Stimulated activated CD4-positive, alpha-beta T cell treated with anti-CD3 and anti-CD28 coated beads, TNF-alpha, amount 100 ng/mL, for 24 hours (primary cell): ENCODE data around the gene SASH3.

Experiments
- DNase-seq, 3 experiments: peaks; one replicate each; pipeline ENCODE4 v3.0.0-alpha.2; 2020; ENCODE audit warnings: low read depth in 3 of 3

Gene SASH3

DNA sequence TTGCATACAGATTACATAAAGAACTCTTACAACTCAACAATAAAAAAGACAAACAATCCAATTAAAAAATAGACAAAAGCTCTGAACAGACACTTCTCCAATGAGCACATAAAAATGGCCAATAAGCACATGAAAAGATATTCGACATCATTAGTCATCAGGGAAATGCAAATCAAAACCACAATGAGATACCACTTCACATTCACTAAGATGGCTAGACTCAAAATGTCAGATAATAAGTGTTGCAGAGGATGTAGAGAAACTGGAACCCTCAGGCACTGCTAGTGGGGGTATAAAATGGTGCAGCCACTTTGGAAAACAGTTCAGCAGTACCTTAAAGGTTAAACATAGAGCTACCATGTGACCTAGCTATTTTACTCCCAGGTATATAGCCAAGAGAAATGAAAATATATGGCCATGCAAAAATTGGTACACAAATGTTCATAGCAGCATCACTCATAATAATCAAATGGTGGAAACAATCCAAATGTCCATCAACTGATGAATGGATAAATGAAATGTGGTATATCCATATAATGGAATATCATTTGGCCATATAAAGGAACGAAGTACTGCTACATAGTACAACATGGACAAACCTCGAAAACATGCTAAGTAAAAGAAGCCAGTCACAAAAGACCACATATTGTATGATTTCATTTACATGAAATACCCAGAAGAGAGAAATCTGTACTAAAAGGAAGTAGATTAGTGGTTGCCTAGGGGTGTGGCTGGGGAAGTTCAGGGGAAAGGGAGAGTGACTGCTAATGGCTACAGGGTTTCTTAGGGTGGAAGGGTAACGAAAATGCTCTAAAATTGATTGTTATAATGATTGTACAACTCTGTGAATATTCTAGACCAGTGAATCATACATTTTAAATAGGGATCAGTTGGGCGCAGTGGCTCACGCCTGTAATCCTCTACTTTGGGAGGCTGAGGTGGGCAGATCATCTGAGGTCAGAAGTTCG lies 29.4 kb downstream of the SASH3 start:
- DNase-seq, result no peak

DNA sequence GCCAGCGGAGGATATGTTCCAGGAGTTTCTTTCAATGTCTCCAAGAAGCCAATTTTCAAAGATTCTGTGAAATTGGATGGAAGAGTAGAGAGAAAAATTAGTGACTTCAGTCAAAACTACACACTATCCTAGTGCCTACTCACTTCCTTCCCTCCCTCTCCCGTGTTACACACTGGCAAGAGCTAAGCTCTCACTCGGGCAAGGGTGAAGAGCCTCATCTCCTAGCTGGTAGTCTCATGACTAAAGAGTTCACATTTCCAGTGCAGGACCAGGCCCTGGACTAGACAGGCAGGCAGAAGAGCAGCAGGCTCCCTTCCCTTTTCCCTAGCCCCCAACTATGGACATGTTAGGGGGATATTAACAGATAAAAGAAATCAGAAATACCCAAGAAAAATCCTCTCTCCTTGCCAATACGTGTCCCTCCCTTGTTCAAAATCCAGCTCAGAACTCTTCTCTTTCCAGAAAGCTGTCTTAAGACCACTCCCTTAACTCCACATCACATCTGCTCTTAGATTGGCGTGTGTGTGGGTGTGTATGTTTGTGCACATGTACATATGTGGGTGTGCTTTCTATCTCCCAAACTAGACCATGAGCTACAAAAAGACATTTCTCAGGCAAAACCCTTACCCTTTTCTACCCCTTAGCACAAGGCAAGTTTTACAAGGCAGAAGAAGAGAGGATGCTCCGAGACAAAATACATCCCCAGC lies 34.1 kb downstream of the SASH3 start:
- no peak for DNase-seq

DNA sequence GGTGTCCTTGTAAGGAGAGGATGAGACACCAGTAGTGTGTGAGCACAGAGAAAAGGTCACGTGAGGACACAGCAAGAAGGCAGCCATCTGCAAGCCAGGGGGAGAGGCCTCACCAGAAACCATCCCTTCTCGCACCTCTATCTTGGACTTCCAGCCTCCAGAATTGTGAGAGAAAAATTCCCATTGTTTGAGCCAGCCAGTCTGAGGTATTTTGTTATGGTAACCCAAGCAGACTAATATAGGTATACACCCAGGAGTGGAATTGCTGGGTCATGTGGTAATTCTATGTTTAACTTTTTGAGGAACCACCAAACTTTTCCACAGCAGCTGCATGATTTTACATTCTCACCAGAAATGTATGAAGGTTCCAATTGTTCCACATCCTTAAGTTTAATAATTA lies 38.4 kb downstream of the SASH3 start:
- no peak for DNase-seq

DNA sequence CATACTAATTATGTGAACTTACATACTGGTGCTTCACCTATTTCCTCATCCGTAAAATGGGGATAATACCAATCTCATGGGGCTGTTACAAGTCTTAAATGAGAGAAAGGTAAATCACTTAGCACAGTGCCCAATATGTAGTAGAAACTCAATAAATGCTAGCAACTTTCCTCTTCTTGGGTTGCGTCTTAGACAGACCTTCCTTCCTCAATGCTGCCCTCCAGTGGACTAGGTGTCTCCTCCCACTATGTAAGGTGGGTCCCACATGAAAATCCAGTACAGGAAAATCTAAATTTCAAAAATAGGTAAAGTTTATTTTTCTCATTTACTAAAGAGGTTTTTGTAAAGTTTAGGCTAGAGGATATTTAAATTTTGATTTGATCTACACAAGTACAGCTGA lies 43.4 kb downstream of the SASH3 start:
- peak in 1 of 3 experiments; percentile 30 for DNase-seq

DNA sequence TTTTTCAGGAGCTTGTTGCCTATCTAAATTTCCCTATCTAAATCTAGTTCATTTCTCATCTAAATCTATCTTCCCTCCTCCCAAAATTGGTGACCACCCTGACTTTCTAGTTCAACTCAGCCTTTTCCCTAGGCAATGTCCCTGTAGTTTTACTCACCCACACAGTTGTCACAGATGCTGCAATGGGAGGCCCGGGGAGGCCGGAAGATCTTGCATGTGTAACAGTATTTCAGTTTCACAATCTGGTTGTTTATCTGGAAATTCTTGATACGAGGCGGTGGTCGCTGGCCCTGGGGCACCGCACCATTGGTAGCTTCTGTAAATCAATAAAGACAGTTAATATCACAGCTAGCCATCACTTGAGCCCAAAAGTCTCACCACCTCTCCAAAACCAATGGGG lies 43.8 kb downstream of the SASH3 start:
- peak in 1 of 3 experiments; percentile 18 for DNase-seq

GRCh38 chrX:129824620-129825019 lies 44.9 kb downstream of the SASH3 start:
- no peak for DNase-seq

DNA sequence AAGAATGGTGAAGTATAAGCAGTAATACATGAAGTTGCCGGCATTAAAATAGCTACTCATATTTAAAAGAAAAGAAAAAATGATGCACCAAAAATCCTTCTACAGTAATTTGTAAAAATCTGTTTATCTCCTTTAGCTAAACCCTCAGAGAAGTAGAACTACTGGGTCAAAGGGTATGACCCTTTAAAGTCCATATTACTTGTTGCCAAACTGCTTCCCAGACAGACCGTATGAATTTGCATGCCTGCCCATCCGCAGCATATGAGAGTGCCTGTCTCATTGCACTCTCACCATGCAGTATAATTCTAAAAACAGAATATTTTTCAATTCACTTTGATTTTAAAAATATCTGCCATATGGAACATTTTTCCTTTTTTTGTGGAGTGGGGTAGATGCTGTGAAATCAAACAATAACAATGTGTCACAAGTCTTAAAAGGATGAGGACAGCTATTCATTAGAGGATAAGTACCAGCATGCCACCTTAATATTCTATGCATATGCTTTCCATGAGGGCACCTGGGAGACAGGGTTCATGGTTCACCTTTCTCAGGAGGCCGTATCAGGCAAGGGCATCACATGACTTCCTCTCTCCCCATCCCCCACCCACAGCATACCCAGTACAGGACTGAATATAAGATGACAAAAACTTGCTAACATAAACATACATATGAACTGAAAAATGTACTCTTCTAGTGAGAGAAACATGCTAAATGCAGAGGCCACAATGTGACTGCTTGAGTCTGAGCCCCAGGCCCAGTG lies 46.2 kb downstream of the SASH3 start:
- no peak for DNase-seq

DNA sequence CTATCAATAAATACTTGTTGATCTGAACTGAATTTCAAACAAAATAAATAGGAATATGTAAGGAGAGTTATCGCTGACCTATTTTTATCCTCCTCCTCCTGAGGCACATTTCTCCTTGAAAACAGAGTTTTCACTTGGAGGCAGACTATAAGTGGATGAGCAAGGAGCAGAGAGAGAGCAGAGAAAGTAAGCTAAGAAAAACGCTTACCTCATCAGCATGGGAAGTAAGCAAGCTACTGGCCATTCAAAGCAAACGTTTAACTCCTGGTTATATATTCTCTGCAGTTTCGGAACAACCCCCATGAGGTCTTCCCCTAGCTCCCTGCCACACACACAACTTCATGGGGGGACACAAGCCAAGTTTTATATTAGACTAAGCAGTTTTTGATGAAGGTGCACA lies 50.7 kb downstream of the SASH3 start:
- no peak for DNase-seq

GRCh38 chrX:129831091-129831885 lies 51.5 kb downstream of the SASH3 start:
- no peak for DNase-seq

DNA sequence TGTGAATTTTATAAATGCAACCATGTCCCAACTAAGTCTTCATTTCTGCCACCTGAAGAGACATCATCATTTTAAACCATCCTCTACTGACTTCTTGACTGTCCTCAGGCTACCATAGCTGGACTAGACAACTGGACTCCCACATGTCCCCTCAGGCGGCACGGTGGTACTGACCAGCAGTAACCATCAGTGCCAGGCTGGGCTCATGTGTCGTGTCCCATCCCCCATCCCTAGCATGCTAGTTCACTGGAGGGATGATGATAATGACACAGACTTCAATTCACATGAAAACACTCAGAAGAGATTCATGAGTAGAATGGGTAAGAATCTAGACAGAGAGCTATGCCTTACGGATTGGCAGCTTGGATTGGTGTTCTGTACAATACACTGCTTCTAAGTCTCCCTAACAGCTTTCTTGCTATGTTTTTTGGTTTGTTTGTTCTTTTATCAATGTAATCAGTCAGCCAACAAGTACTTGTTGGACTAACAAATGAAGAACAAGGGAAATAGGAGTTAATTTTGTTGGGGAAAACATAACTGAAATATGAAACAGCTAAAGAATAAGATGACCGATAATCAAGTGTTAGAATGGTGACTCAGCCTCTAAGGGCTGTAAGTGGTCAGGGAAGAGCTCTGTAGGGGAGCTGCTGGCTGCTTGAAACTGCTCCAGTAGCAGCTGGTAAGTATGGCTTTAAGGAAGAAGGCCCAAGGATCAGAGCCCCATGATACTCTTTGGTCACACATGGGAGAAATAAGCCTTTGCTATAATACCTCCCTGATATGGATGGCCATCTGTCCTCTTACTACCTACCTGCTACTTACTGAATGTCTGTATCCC lies 53.6 kb downstream of the SASH3 start:
- no peak for DNase-seq

GRCh38 chrX:129836827-129837226 lies 57.1 kb downstream of the SASH3 start:
- DNase-seq, result no peak

- no peak for DNase-seq
Measured at GRCh38 chrX:129840344-129840743, 60.6 kb downstream of the SASH3 start.

- DNase-seq, result no peak
Measured at GRCh38 chrX:129842510-129843208, 62.9 kb downstream of the SASH3 start.

DNA sequence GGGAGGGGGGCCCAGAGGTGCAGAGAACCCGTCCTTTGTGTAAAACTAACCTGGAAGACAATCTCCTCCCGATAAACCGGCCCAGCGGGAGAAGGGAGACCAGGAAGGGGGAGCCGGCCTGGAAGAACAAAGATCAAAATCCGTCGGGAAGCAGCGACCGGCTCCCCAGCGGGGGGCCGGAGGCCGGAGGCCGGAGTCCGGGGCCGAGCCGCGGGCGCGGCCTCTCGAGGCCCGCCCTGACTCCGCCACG lies 63.4 kb downstream of the SASH3 start:
- no peak for DNase-seq

GRCh38 chrX:129843459-129844306 lies 63.9 kb downstream of the SASH3 start, which contains the start of gene ZDHHC9:
TSS of gene ZDHHC9 (minus strand) at chrX:129843886. CDS start at chrX:129841945, 1,941 bp downstream.
- peak; percentile 69 to 84 (median 70) for DNase-seq
